SK-N-SH treated with all-trans-retinoic acid at 6 μM for 48 hours (cell line): ENCODE results near the gene FAM240B.

Source experiments
- GLIS3 ChIP-seq: fragments of 250-450 bp; sonication (Bioruptor Pico); IDR thresholded peaks from 2 replicates; pipeline ENCODE4 v1.5.0; 2020; ENCODE audit warnings: mild to moderate bottlenecking, moderate library complexity
- PATZ1 ChIP-seq: fragments of 250-450 bp; sonication (Bioruptor Pico); IDR thresholded peaks from 2 replicates; pipeline ENCODE4 v1.8.0; 2020; ENCODE audit warnings: mild to moderate bottlenecking, moderate library complexity, borderline replicate concordance
- SNAI2 ChIP-seq: fragments of 250-450 bp; sonication (Bioruptor Pico); IDR thresholded peaks from 2 replicates; pipeline ENCODE4 v1.5.0; 2020; ENCODE audit warnings: mild to moderate bottlenecking, moderate library complexity
- TOX ChIP-seq: fragments of 250-450 bp; sonication (Bioruptor Pico); IDR thresholded peaks from 2 replicates; pipeline ENCODE4 v1.8.0; 2021; ENCODE audit warnings: mild to moderate bottlenecking, moderate library complexity, borderline replicate concordance
- ZFP3 ChIP-seq: fragments of 250-450 bp; sonication (Bioruptor Pico); IDR thresholded peaks from 2 replicates; pipeline ENCODE4 v1.5.0; 2020; ENCODE audit warnings: mild to moderate bottlenecking, moderate library complexity

- no peak for TF ChIP-seq PATZ1 (CRISPR knock-in tag)
- TF ChIP-seq SNAI2 (CRISPR knock-in tag) = no peak
- TF ChIP-seq GLIS3 (CRISPR knock-in tag) = no peak
- TF ChIP-seq TOX (CRISPR knock-in tag) = no peak
- no peak for TF ChIP-seq ZFP3 (CRISPR knock-in tag)
Measured at GRCh38 chr9:38761339-38761738, 41.4 kb upstream of the FAM240B start.
